HG03066 (cell line): Measurements from ENCODE around the gene MISFA.
"Not testable (repeated sequence)": the region's sequence is repeated elsewhere in the genome, so short reads cannot be mapped to it uniquely, and the experiment has no call there.

ENCODE experiments used
- ATAC-seq: cut with Tn5 transposase; IDR thresholded peaks from one replicate; pipeline ENCODE4 v1.9.1; 2021; ENCODE audit warnings: low read depth; ENCODE audit not compliant: unreplicated experiment

MISFA gene

DNA sequence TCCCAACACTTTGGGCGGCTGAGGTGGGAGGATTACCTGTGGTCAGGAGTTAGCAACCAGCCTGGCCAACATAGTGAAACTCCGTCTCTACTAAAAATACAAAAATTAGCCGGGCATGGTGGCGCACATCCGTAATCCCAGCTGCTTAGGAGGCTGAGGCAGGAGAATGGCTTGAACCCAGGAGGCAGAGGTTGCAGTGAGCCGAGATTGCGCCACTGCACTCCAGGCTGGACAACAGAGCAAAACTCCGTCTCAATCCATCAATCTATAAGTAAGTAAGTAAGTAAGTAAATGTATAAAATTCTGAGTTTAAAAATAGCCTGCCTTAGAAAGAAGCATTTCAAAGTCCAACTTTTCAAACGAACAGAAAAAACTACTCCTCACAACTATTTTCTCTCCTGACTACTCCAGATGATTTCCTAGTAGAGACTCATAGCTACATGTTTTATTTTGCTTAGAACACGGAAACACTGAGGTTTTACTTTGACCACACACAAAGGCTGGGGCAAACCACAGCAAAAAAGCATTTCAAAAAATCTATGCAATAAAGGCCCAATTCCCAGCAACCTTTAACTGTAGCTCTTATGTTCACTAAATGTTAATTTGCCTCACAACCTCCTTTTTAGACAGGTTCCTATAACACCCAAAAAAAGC, 18.2 kb downstream of the MISFA start:
- no peak for ATAC-seq

GRCh38 chr11:18618342-18619025, 18.9 kb downstream of the MISFA start:
- no peak for ATAC-seq

GRCh38 chr11:18623707-18624106, 24.1 kb downstream of the MISFA start:
- no peak for ATAC-seq

DNA sequence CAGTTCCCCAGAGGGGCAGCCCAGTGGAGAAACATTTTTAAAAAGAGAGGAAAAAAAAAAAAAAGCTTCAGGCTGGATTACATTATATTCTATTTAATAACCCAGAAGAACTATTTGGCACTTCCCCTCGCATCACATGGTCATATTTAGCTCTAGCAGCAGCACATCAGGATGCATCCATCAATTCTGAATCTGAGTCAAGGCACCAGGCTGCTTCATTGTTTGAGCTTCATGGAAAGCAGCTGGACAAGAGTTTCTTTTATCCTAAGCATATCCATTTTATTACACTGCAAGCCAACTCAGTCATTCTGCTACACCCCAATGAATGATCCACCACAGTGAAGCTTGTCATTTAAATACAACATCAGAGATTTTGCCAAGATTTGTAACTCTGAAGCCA, 24.6 kb downstream of the MISFA start:
- no peak for ATAC-seq

GRCh38 chr11:18632841-18633240, 33.3 kb downstream of the MISFA start:
- no peak for ATAC-seq

- peak; percentile 54 for ATAC-seq
Observed at GRCh38 chr11:18633256-18634139, 33.9 kb downstream of the MISFA start.

DNA sequence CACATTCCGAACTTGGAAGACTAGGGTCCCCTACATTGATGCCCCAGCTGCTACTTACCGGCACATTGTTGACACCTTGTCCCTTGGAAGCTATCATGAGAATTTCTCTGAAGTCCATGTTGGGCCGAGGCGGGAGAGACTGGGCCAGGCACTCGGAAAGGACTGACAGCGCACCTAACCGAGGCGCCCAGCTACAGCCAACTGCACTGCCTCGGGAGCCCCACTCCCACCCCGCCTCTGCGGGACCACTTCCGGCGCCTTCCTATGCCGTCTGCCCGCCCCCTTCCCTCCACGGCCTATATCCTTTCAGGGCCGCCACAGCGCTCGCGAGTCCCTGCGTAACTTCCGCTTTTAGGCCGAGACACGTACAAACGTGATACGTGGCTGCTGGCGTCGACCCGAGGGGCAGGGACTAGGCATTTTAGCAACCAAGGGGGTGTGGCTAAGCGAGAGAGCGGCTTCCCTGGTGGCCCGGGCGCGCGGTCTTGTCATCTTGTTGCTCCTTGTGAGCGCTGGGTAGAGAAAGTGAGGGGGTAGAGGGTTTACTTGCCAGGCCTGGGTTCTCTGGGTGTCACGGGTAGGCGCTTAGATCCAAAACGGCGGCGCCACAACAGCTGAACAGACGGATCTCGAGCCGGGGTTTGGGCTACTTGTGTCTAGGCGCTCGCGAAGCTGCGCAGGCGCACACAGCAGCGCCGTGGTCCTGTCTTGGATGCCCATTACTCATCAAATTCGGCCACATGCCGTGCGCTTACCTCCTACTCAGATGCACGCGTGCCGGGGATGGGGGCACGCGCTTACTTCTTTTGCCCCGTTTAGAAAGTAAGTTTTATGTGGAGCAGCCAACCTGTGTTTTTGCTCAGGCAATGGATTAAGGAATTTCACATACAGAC, 34.8 kb downstream of the MISFA start, which contains the start of gene SPTY2D1:
Gene SPTY2D1 (minus strand): TSS at position 203 of the 893 bp plus-strand sequence. CDS start 85 bp downstream, at position 118.
- peak; percentile 89 for ATAC-seq

GRCh38 chr11:18641677-18642076, 42.1 kb downstream of the MISFA start:
- no peak for ATAC-seq

- ATAC-seq: not testable (repeated sequence)
Observed at GRCh38 chr11:18643034-18643433, 43.4 kb downstream of the MISFA start.

DNA sequence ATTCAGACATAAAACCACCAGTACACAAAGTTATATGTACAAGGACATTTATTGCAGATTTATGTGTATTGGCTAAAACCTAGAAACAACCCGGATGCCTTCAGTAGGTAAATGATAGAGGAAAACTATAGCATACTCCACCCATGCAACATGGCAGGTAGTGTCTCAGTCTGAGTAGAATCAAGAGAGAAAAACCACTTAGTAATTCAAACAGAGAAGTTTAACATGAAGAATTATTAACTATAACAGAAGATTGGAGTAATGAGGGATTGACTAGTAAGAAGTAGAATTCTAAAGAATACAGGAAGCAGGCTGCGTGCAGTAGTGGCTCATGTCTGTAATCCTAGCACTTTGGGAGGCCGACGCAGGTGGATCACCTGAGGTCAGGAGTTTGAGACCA, 50.8 kb downstream of the MISFA start:
- no peak for ATAC-seq

GRCh38 chr11:18650859-18651557, 51.4 kb downstream of the MISFA start:
- ATAC-seq: peak; percentile 87
